ENCODE data around the gene KCNQ1. TPM values are rescaled to one million over a fixed set of nuclear protein-coding genes. Genes with fewer than 3 reads are reported as not detected.
A peak's percentile ranks its signal among the peaks of the same experiment; 100 is the strongest.

KCNQ1 gene
- polyA plus RNA-seq, 1 donor (not counting 4 experiments of a cell fraction or from before 2014, with no cell fraction given), result not detected

GRCh38 chr11:2898366-2899079 lies 453.7 kb downstream of the KCNQ1 start:
- no peaks in the 10 kb centered on the region for H4K20me1 ChIP-seq (ENCODE audit: control insufficient read depth, extremely low read depth, insufficient read depth, low read length)
- H3K4me2 ChIP-seq (ENCODE audit: control insufficient read depth, extremely low read depth, insufficient read depth, low read depth, low read length), result peak overlapping the region; percentile 61
- H3K4me3 ChIP-seq (ENCODE audit: control insufficient read depth in 2 of 3, extremely low read depth in 1 of 3, insufficient read depth in 2 of 3, low read depth in 1 of 3, low read length in 3 of 3), result peak overlapping the region in 1 of 3 experiments; percentile 19
- TF ChIP-seq EZH2 (IDR thresholded peaks at IDR 0.05; ENCODE audit: low read length) (no peak), CTCF (optimal IDR thresholded peaks at IDR 0.05 in 1 of 3, IDR thresholded peaks at IDR 0.05 in 1 of 3, conservative IDR thresholded peaks at IDR 0.05 in 1 of 3; ENCODE audit: extremely low read depth in 1 of 3, insufficient read depth in 2 of 3, low read length in 3 of 3) (no peak)
- FAIRE-seq (peak; percentile 85), DNase-seq (ENCODE audit: low read depth, low spot score) (no peak)
- dilution Hi-C loops (cut with MboI; ENCODE audit: extremely low pct_ligation_motif_present, low sequenced_read_pairs), result no loop called here
- H3K9me1 ChIP-seq (ENCODE audit: control insufficient read depth, extremely low read depth, insufficient read depth, low read length), result no peaks in the 10 kb centered on the region
- H3K79me2 ChIP-seq (ENCODE audit: control insufficient read depth, insufficient read depth, low read length), result no peaks in the 10 kb centered on the region
- H3K27ac ChIP-seq (ENCODE audit: control insufficient read depth, insufficient read depth, low read length), result peak overlapping the region; percentile 59
- no peaks in the 10 kb centered on the region for H3K36me3 ChIP-seq (ENCODE audit: control insufficient read depth in 2 of 2, extremely low read depth in 1 of 2, insufficient read depth in 2 of 2, low read length in 2 of 2)
- no peak overlapping the region for H3K9ac ChIP-seq (ENCODE audit: control insufficient read depth, extremely low read depth, insufficient read depth, low read length)
- peaks cover 37% of the 10 kb centered on the region for H3K4me1 ChIP-seq (ENCODE audit: control insufficient read depth, extremely low read depth, insufficient read depth, low read length)
- no peaks in the 10 kb centered on the region for H3K27me3 ChIP-seq (ENCODE audit: control insufficient read depth, extremely low read depth, insufficient read depth, low read length)
- H2AFZ ChIP-seq (ENCODE audit: control insufficient read depth, low read length), result no peak overlapping the region
- no peaks in the 10 kb centered on the region for H3K9me3 ChIP-seq (ENCODE audit: control insufficient read depth, low read depth, low read length)

Small RNA genes lying within 50 kb of the gene (small RNA-seq; reads per million reads assigned to genes)
- 0 reads per million in 3 experiments for gene AC013791.1 (ENCODE audit: insufficient read length in 3 of 3, low read depth in 3 of 3, low replicate concordance in 1 of 3)
- gene COX6CP18 (ENCODE audit: insufficient read length in 3 of 3, low read depth in 3 of 3, low replicate concordance in 1 of 3), result 0 reads per million in 3 experiments
- gene RF01947 (ENCODE audit: insufficient read length in 3 of 3, low read depth in 3 of 3, low replicate concordance in 1 of 3), result 0 reads per million in 3 experiments
- gene RF01948 (ENCODE audit: insufficient read length in 3 of 3, low read depth in 3 of 3, low replicate concordance in 1 of 3), result 0 reads per million in 3 experiments
- gene RF01950 (ENCODE audit: insufficient read length in 3 of 3, low read depth in 3 of 3, low replicate concordance in 1 of 3), result 0 reads per million in 3 experiments

Other genes starting within 250 kb of the KCNQ1 start
- gene ASCL2, start 174.4 kb upstream of the KCNQ1 start, polyA plus RNA-seq, result 0.07 to 0.36 TPM (median 0.26 TPM) in 3 replicates
- gene C11orf21, start 143.1 kb upstream of the KCNQ1 start, polyA plus RNA-seq, result not detected in 3 replicates
- gene TSPAN32, start 143.0 kb upstream of the KCNQ1 start, polyA plus RNA-seq, result not detected in 3 replicates
- 194 to 429 TPM (median 320 TPM) in 3 replicates for gene CD81, start 67.7 kb upstream of the KCNQ1 start, polyA plus RNA-seq
- gene TSSC4, start 44.3 kb upstream of the KCNQ1 start, polyA plus RNA-seq, result 15.9 to 27.1 TPM (median 18.6 TPM) in 3 replicates
- not detected in 3 replicates for gene TRPM5, start 494 bp upstream of the KCNQ1 start, polyA plus RNA-seq

All from keratinocyte (primary cell).